ENCODE data around the gene P2RX3.
"Not testable (repeated sequence)": the region's sequence is repeated elsewhere in the genome, so short reads cannot be mapped to it uniquely, and the experiment has no call there.

Gene P2RX3

GRCh38 chr11:57399972-57400578, 61.9 kb downstream of the P2RX3 start:
- Histone ChIP-seq H3K27me3 (replicated peaks; ENCODE audit: control insufficient read depth, insufficient read depth, low read length) (no peaks in the 10 kb centered on the region), H3K36me3 (ENCODE audit: control insufficient read depth, insufficient read depth, low read length) (no peaks in the 10 kb centered on the region; the same call in 1 of the 2 replicates), H3K4me3 (replicated peaks; ENCODE audit: low read depth, low read length) (no peak overlapping the region)
- DNase-seq (ENCODE audit: extremely low read depth, insufficient read length) = no peak
- TF ChIP-seq, protein P1, sequence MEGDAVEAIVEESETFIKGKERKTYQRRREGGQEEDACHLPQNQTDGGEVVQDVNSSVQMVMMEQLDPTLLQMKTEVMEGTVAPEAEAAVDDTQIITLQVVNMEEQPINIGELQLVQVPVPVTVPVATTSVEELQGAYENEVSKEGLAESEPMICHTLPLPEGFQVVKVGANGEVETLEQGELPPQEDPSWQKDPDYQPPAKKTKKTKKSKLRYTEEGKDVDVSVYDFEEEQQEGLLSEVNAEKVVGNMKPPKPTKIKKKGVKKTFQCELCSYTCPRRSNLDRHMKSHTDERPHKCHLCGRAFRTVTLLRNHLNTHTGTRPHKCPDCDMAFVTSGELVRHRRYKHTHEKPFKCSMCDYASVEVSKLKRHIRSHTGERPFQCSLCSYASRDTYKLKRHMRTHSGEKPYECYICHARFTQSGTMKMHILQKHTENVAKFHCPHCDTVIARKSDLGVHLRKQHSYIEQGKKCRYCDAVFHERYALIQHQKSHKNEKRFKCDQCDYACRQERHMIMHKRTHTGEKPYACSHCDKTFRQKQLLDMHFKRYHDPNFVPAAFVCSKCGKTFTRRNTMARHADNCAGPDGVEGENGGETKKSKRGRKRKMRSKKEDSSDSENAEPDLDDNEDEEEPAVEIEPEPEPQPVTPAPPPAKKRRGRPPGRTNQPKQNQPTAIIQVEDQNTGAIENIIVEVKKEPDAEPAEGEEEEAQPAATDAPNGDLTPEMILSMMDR (IDR thresholded peaks at IDR 0.05; ENCODE audit: insufficient read depth, low read length, poor library complexity, severe bottlenecking) = no peak

- TF ChIP-seq, protein P1 (IDR thresholded peaks at IDR 0.05; ENCODE audit: insufficient read depth, low read length, poor library complexity, severe bottlenecking) = no peak
- Histone ChIP-seq H3K27me3 (replicated peaks; ENCODE audit: control insufficient read depth, insufficient read depth, low read length) (no peaks in the 10 kb centered on the region), H3K4me3 (replicated peaks; ENCODE audit: low read depth, low read length) (no peak overlapping the region), H3K36me3 (ENCODE audit: control insufficient read depth, insufficient read depth, low read length) (peaks cover 9% of the 10 kb centered on the region)
- no peak for DNase-seq (ENCODE audit: extremely low read depth, insufficient read length)
Observed at GRCh38 chr11:57402188-57403002, 64.2 kb downstream of the P2RX3 start.

- not testable (repeated sequence) for H3K4me3 ChIP-seq (replicated peaks; ENCODE audit: low read depth, low read length); H3K27me3 ChIP-seq (replicated peaks; ENCODE audit: control insufficient read depth, insufficient read depth, low read length); DNase-seq (ENCODE audit: extremely low read depth, insufficient read length)
- peaks cover 15% of the 10 kb centered on the region for H3K36me3 ChIP-seq (ENCODE audit: control insufficient read depth, insufficient read depth, low read length)
Observed at GRCh38 chr11:57403003-57403801, 65.0 kb downstream of the P2RX3 start.

GRCh38 chr11:57403802-57404147, 65.6 kb downstream of the P2RX3 start:
- H3K27me3 ChIP-seq (replicated peaks; ENCODE audit: control insufficient read depth, insufficient read depth, low read length) = no peaks in the 10 kb centered on the region
- H3K4me3 ChIP-seq (replicated peaks; ENCODE audit: low read depth, low read length) = no peak overlapping the region
- TF ChIP-seq, protein P1 (IDR thresholded peaks at IDR 0.05; ENCODE audit: insufficient read depth, low read length, poor library complexity, severe bottlenecking) = no peak
- H3K36me3 ChIP-seq (ENCODE audit: control insufficient read depth, insufficient read depth, low read length) = peaks cover 18% of the 10 kb centered on the region
- DNase-seq (ENCODE audit: extremely low read depth, insufficient read length) = no peak

DNA sequence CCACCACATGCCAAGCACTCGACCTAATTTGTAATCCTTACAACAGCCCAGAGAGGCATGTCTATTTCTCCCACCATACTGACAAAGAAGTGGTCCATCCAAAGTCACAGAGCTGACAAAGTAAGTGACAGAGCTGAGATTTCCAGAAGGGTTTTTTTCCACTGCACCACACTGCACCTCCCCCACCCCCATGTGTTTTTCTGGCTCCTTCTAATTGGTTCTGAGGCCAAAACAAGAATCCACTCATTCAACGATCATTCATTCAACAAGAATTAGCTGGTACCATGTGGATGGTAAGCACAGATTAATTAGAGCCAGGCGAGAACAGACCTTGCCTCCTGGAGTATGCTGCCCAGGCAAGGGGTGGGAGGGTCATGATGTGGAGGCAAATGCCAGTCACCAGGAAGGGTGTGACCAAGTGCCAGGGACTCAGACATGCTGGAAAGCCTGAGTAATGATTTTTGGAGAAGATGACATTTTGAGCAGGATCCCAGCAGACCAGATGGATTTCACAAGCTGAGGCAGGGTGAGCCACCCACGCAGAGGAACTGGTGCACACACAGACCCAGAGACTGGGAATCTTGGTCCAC, 67.2 kb downstream of the P2RX3 start:
- TF ChIP-seq, protein P1 (IDR thresholded peaks at IDR 0.05; ENCODE audit: insufficient read depth, low read length, poor library complexity, severe bottlenecking) = no peak
- no peak for DNase-seq (ENCODE audit: extremely low read depth, insufficient read length)
- H3K4me3 ChIP-seq (replicated peaks; ENCODE audit: low read depth, low read length) = no peak overlapping the region
- H3K27me3 ChIP-seq (replicated peaks; ENCODE audit: control insufficient read depth, insufficient read depth, low read length) = no peaks in the 10 kb centered on the region
- H3K36me3 ChIP-seq (ENCODE audit: control insufficient read depth, insufficient read depth, low read length) = peaks cover 31% of the 10 kb centered on the region

Data from GM06990 (cell line).